ENCODE data around the gene IL15RA. TPM values are rescaled to one million over a fixed set of nuclear protein-coding genes. Genes with fewer than 3 reads are reported as not detected.

IL15RA gene
- total RNA-seq, 4 donors from 2014 or later, result 7.1 to 15.6 (median 11.0) TPM

GRCh38 chr10:5999440-6000165 is 22.3 kb upstream of the IL15RA start:
- intact Hi-C loops (cut with DNase I), result no loop called here
- Histone ChIP-seq H3K27me3 (peaks cover 0 to 10% (median 0%) of the 10 kb centered on the region in 4 donors), H3K4me3 (no peak overlapping the region), H3K4me1 (peaks cover 0 to 7% (median 0%) of the 10 kb centered on the region in 3 donors), H3K27ac (no peak overlapping the region), H3K36me3 (no peaks in the 10 kb centered on the region), H3K9me3 (no peaks in the 10 kb centered on the region)
- DNase-seq, result no peak
- WGBS, 2 donors, result 50 to 57% methylated on average over 7 to 16 of the region's 20 CpGs
- TF ChIP-seq POLR2A (IDR thresholded peaks at IDR 0.05), result no peak
- TF ChIP-seq, protein P1, sequence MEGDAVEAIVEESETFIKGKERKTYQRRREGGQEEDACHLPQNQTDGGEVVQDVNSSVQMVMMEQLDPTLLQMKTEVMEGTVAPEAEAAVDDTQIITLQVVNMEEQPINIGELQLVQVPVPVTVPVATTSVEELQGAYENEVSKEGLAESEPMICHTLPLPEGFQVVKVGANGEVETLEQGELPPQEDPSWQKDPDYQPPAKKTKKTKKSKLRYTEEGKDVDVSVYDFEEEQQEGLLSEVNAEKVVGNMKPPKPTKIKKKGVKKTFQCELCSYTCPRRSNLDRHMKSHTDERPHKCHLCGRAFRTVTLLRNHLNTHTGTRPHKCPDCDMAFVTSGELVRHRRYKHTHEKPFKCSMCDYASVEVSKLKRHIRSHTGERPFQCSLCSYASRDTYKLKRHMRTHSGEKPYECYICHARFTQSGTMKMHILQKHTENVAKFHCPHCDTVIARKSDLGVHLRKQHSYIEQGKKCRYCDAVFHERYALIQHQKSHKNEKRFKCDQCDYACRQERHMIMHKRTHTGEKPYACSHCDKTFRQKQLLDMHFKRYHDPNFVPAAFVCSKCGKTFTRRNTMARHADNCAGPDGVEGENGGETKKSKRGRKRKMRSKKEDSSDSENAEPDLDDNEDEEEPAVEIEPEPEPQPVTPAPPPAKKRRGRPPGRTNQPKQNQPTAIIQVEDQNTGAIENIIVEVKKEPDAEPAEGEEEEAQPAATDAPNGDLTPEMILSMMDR (IDR thresholded peaks at IDR 0.05), result no peak

- no peak for TF ChIP-seq POLR2A (IDR thresholded peaks at IDR 0.05)
- TF ChIP-seq, protein P1 (IDR thresholded peaks at IDR 0.05), result no peak
- intact Hi-C loops (cut with DNase I), result no loop called here
- 62 to 91% methylated on average over 4 of the region's 4 CpGs for WGBS, 2 donors
Observed at GRCh38 chr10:5996696-5997095, 19.4 kb upstream of the IL15RA start.

GRCh38 chr10:5992398-5992797 is 15.1 kb upstream of the IL15RA start:
- Histone ChIP-seq H3K4me3 (no peak overlapping the region), H3K9me3 (peaks cover 0 to 13% (median 6%) of the 10 kb centered on the region in 3 donors), H3K27me3 (no peaks in the 10 kb centered on the region), H3K27ac (no peak overlapping the region), H3K36me3 (no peaks in the 10 kb centered on the region), H3K4me1 (peaks cover 0 to 2% (median 0%) of the 10 kb centered on the region in 3 donors)
- TF ChIP-seq, protein P1 (IDR thresholded peaks at IDR 0.05), result no peak
- TF ChIP-seq POLR2A (IDR thresholded peaks at IDR 0.05), result no peak
- DNase-seq, result no peak
- WGBS, 2 donors, result 97 to 100% methylated on average over 1 of the region's 1 CpG
- intact Hi-C loops (cut with DNase I), result no loop called here

More at GRCh38 chr10:5996696-5997095, 19.4 kb upstream of the IL15RA start:
- Histone ChIP-seq H3K27ac (no peak overlapping the region), H3K9me3 (peaks cover 0 to 9% (median 2%) of the 10 kb centered on the region in 3 donors), H3K4me3 (no peak overlapping the region), H3K27me3 (peaks cover 0 to 10% (median 0%) of the 10 kb centered on the region in 4 donors), H3K4me1 (peaks cover 0 to 7% (median 0%) of the 10 kb centered on the region in 3 donors), H3K36me3 (no peaks in the 10 kb centered on the region)
- no peak for DNase-seq

DNA sequence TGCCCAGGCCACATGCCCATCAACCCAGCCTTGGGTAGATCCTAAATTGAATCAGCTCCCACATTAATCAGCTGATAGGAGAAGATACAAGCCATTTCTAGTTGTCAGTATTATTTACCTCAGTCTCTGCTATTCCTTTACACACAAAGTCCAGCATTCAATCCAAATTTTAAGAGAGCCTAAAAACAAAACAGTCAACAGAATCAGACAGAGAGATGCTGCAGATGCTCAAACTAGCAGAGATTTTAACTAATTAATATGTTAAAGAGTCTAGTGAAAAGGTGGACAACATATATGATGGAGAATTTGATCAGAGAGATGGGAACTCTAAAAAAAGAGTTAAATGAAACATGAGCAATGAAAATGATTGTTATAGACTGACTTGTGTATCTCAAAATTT is 14.4 kb upstream of the IL15RA start:
- H3K36me3 ChIP-seq, result no peaks in the 10 kb centered on the region
- DNase-seq, result no peak
- peaks cover 0 to 13% (median 6%) of the 10 kb centered on the region in 3 donors for H3K9me3 ChIP-seq
- no peak overlapping the region for H3K4me3 ChIP-seq
- H3K27ac ChIP-seq, result no peak overlapping the region
- intact Hi-C loops (cut with DNase I), result no loop called here
- H3K4me1 ChIP-seq, result peaks cover 0 to 6% (median 5%) of the 10 kb centered on the region in 3 donors
- no peaks in the 10 kb centered on the region for H3K27me3 ChIP-seq
- no peak for TF ChIP-seq POLR2A (IDR thresholded peaks at IDR 0.05)

- TF ChIP-seq, protein P1 (IDR thresholded peaks at IDR 0.05), result no peak
- TF ChIP-seq POLR2A (IDR thresholded peaks at IDR 0.05), result no peak
- H3K27me3 ChIP-seq, result no peaks in the 10 kb centered on the region
- intact Hi-C loops (cut with DNase I), result no loop called here
- no peaks in the 10 kb centered on the region for H3K36me3 ChIP-seq
- H3K27ac ChIP-seq, result peak overlapping the region in 1 of 4 donors; percentile 69
- no peak for DNase-seq
- 81 to 88% methylated on average over 2 of the region's 2 CpGs for WGBS, 2 donors
- H3K4me3 ChIP-seq, result no peak overlapping the region
- peaks cover 0 to 6% (median 5%) of the 10 kb centered on the region in 3 donors for H3K4me1 ChIP-seq
- H3K9me3 ChIP-seq, result peaks cover 0 to 13% (median 6%) of the 10 kb centered on the region in 3 donors
Observed at GRCh38 chr10:5989756-5990155, 12.4 kb upstream of the IL15RA start.

All from esophagus squamous epithelium (tissue), 5 donors.